H9 (cell line): ENCODE results near the gene WSCD2. TPM values are rescaled to one million over a fixed set of nuclear protein-coding genes. Genes with fewer than 3 reads are reported as not detected.

Source experiments
- DNase-seq: peaks from one replicate; pipeline ENCODE4 v3.0.0-alpha.2; 2017
- H2AFZ ChIP-seq: one replicate; pipeline ENCODE4 v1.6.1; 2013; ENCODE audit warnings: mild to moderate bottlenecking, low read length, control low read depth, moderate library complexity
- H2AK5ac ChIP-seq: 2 replicates; pipeline ENCODE4 v1.6.1; 2013; ENCODE audit warnings: low read length, control low read depth, mixed read lengths; ENCODE audit not compliant: insufficient read length
- H2BK120ac ChIP-seq: one replicate; pipeline ENCODE4 v1.6.1; 2013; ENCODE audit warnings: low read depth, mild to moderate bottlenecking, low read length, control low read depth, inconsistent platforms; ENCODE audit not compliant: poor library complexity, severe bottlenecking
- H2BK12ac ChIP-seq: 2 replicates; pipeline ENCODE4 v1.6.1; 2013; ENCODE audit warnings: low read length, control low read depth, mixed read lengths, low read depth; ENCODE audit not compliant: insufficient read length
- H2BK15ac ChIP-seq: 2 replicates; pipeline ENCODE4 v1.6.1; 2013; ENCODE audit warnings: low read depth, low read length, control low read depth
- H2BK20ac ChIP-seq: one replicate; pipeline ENCODE4 v1.6.1; 2013; ENCODE audit warnings: low read depth, mild to moderate bottlenecking, low read length, control low read depth, inconsistent platforms; ENCODE audit not compliant: poor library complexity, severe bottlenecking
- H2BK5ac ChIP-seq: 2 replicates; pipeline ENCODE4 v1.6.1; 2013; ENCODE audit warnings: low read length, control low read depth, mixed read lengths; ENCODE audit not compliant: insufficient read length
- H3K14ac ChIP-seq: 2 replicates; pipeline ENCODE4 v1.6.1; 2013; ENCODE audit warnings: low read length, control low read depth; ENCODE audit not compliant: insufficient read depth
- H3K18ac ChIP-seq: 2 replicates; pipeline ENCODE4 v1.6.1; 2013; ENCODE audit warnings: low read depth, mild to moderate bottlenecking, mixed read lengths, low read length, control low read depth; ENCODE audit not compliant: insufficient read length
- H3K23ac ChIP-seq: 2 replicates; pipeline ENCODE4 v1.6.1; 2013; ENCODE audit warnings: low read length, control low read depth, mixed read lengths, low read depth; ENCODE audit not compliant: insufficient read length
- H3K23me2 ChIP-seq: 2 replicates; pipeline ENCODE4 v1.6.1; 2013; ENCODE audit warnings: low read depth, mild to moderate bottlenecking, mixed read lengths, low read length, control low read depth; ENCODE audit not compliant: insufficient read length, poor library complexity, severe bottlenecking
- H3K27ac ChIP-seq: 2 replicates; pipeline ENCODE4 v1.5.1; 2013; ENCODE audit warnings: low read length, control low read depth, mixed read lengths, low read depth; ENCODE audit not compliant: insufficient read length
- H3K27me3 ChIP-seq: 2 replicates; pipeline ENCODE4 v1.6.1; 2013; ENCODE audit warnings: low read length, control low read depth, inconsistent platforms; ENCODE audit not compliant: insufficient read depth
- H3K4ac ChIP-seq: 2 replicates; pipeline ENCODE4 v1.6.1; 2013; ENCODE audit warnings: low read depth, mild to moderate bottlenecking, control low read depth, inconsistent platforms, low read length, moderate library complexity
- H3K4me1 ChIP-seq: 2 replicates; pipeline ENCODE4 v1.6.1; 2013; ENCODE audit warnings: low read length, control low read depth, inconsistent platforms; ENCODE audit not compliant: insufficient read depth
- H3K4me2 ChIP-seq: 2 replicates; pipeline ENCODE4 v1.6.1; 2013; ENCODE audit warnings: low read length, control low read depth, mixed read lengths; ENCODE audit not compliant: insufficient read length, insufficient read depth
- H3K56ac ChIP-seq: 2 replicates; pipeline ENCODE4 v1.6.1; 2013; ENCODE audit warnings: low read depth, mild to moderate bottlenecking, mixed read lengths, low read length, control low read depth; ENCODE audit not compliant: insufficient read length
- H3K79me1 ChIP-seq: 2 replicates; pipeline ENCODE4 v1.6.1; 2013; ENCODE audit warnings: low read depth, mild to moderate bottlenecking, moderate library complexity, low read length, control low read depth, inconsistent platforms; ENCODE audit not compliant: insufficient read depth, poor library complexity, severe bottlenecking
- H3K79me2 ChIP-seq: 2 replicates; pipeline ENCODE4 v1.6.1; 2013; ENCODE audit warnings: low read length, control low read depth, inconsistent platforms; ENCODE audit not compliant: insufficient read depth
- H3K9ac ChIP-seq: 2 replicates; pipeline ENCODE4 v1.6.1; 2013; ENCODE audit warnings: low read length, control low read depth, mixed read lengths; ENCODE audit not compliant: insufficient read length; ENCODE audit errors: extremely low read depth
- H3K9me3 ChIP-seq: one replicate; pipeline ENCODE4 v1.6.1; 2013; ENCODE audit warnings: low read depth, low read length, inconsistent platforms; ENCODE audit not compliant: control insufficient read depth
- H3T11ph ChIP-seq: one replicate; pipeline ENCODE4 v1.6.1; 2013; ENCODE audit warnings: mild to moderate bottlenecking, low read length, control low read depth, inconsistent platforms
- H4K20me1 ChIP-seq: one replicate; pipeline ENCODE4 v1.6.1; 2013; ENCODE audit not compliant: control insufficient read depth, insufficient read length, insufficient read depth
- H4K5ac ChIP-seq: 2 replicates; pipeline ENCODE4 v1.6.1; 2013; ENCODE audit warnings: low read depth, mild to moderate bottlenecking, mixed read lengths, low read length, control low read depth; ENCODE audit not compliant: insufficient read length
- H4K8ac ChIP-seq: replicated peaks from 2 replicates; pipeline ENCODE4 v1.6.1; 2013; ENCODE audit warnings: low read length, control low read depth, mixed read lengths, low read depth; ENCODE audit not compliant: insufficient read length
- H4K91ac ChIP-seq: 2 replicates; pipeline ENCODE4 v1.6.1; 2013; ENCODE audit warnings: low read depth, mild to moderate bottlenecking, moderate library complexity, mixed read lengths, low read length, control low read depth; ENCODE audit not compliant: insufficient read length
- H3K27ac Mint-ChIP-seq, 3 experiments: 2 replicates in 2 of 3; 3 replicates in 1 of 3; pipeline ENCODE4 v1.8.0; 2020 to 2021; ENCODE audit warnings: mixed read lengths in 3 of 3, mild to moderate bottlenecking in 1 of 3, moderate library complexity in 1 of 3
- H3K27me3 Mint-ChIP-seq: 2 replicates; pipeline ENCODE4 v1.8.0; 2021; ENCODE audit warnings: low read depth, mild to moderate bottlenecking, moderate library complexity, mixed read lengths
- H3K36me3 Mint-ChIP-seq, 3 experiments: 2 replicates in 2 of 3; 3 replicates in 1 of 3; pipeline ENCODE4 v1.8.0; 2020 to 2021; ENCODE audit warnings: low read depth in 3 of 3, mixed read lengths in 3 of 3; ENCODE audit not compliant: insufficient read depth in 1 of 3
- H3K4me1 Mint-ChIP-seq, 2 experiments: 2 replicates each; pipeline ENCODE4 v1.8.0; 2020; ENCODE audit warnings: mixed read lengths in 2 of 2
- H3K4me3 Mint-ChIP-seq, 2 experiments: 2 replicates in 1 of 2; 3 replicates in 1 of 2; pipeline ENCODE4 v1.8.0; 2020 to 2021; ENCODE audit warnings: mild to moderate bottlenecking in 2 of 2, mixed read lengths in 2 of 2, moderate library complexity in 1 of 2
- H3K9me3 Mint-ChIP-seq, 2 experiments: 2 replicates in 1 of 2; 3 replicates in 1 of 2; pipeline ENCODE4 v1.8.0; 2020; ENCODE audit warnings: mild to moderate bottlenecking in 2 of 2, mixed read lengths in 2 of 2, moderate library complexity in 1 of 2
- CTCF ChIP-seq: fragments of 200-600 bp; sonication (generic); conservative IDR thresholded peaks from 3 replicates; pipeline ENCODE4 v1.8.0; 2021; ENCODE audit warnings: antibody characterized with exemption, mild to moderate bottlenecking
- WGBS: extraction: QIAGEN DNeasy Blood & Tissue Kit; methylation state at CpG from one replicate; pipeline ENCODE4 v1.1.7; 2013; ENCODE audit warnings: missing lambda C conversion rate, low lambda C conversion rate, mixed read lengths; ENCODE audit not compliant: insufficient read length; ENCODE audit errors: extremely low coverage; 5-methylcytosine and 5-hydroxymethylcytosine counted together
- total RNA-seq: library from RNA; stranded (reverse); gene quantifications from 2 replicates; pipeline ENCODE4 v1.2.1, GENCODE V29; 2021

Gene WSCD2
- total RNA-seq, 1 experiment from 2014 or later: 0.92 TPM

- no peaks in the 10 kb centered on the region for H3K36me3 Mint-ChIP-seq
- no peaks in the 10 kb centered on the region for H3K9me3 Mint-ChIP-seq
- Histone ChIP-seq H3K4me1 (0 out of 2 replicates have a peak, but pooled peaks cover 2% of the 10 kb centered on the region), H3K9ac (no peak overlapping the region), H3K79me1 (no peaks in the 10 kb centered on the region), H3K27me3 (no peaks in the 10 kb centered on the region), H2AFZ (no peak overlapping the region), H4K8ac (no peak overlapping the region), H4K20me1 (no peaks in the 10 kb centered on the region), H2AK5ac (no peak overlapping the region), H2BK20ac (no peak overlapping the region), H2BK120ac (no peak overlapping the region), H3T11ph (no peak overlapping the region), H2BK12ac (no peak overlapping the region), H2BK15ac (no peak overlapping the region), H3K4ac (no peak overlapping the region), H3K56ac (no peak overlapping the region), H3K9me3 (no peaks in the 10 kb centered on the region), H4K5ac (no peak overlapping the region), H3K27ac (no peak overlapping the region), H3K23ac (no peak overlapping the region), H3K4me2 (no peak overlapping the region), H4K91ac (no peak overlapping the region), H3K23me2 (no peaks in the 10 kb centered on the region), H3K79me2 (no peaks in the 10 kb centered on the region), H3K18ac (no peak overlapping the region), H3K14ac (no peak overlapping the region), H2BK5ac (no peak overlapping the region)
- WGBS: no CpG with 5 or more reads among the region's 6 CpGs
- no peak for TF ChIP-seq CTCF
- DNase-seq: no peak
- peaks cover 22 to 38% of the 10 kb centered on the region in 2 experiments for H3K4me1 Mint-ChIP-seq
- no peak overlapping the region for H3K4me3 Mint-ChIP-seq
- H3K27me3 Mint-ChIP-seq: peaks cover 25% of the 10 kb centered on the region
- H3K27ac Mint-ChIP-seq: no peak overlapping the region
These were observed 84.9 kb downstream of the WSCD2 start for GRCh38 chr12:108213871-108214445.
